ENCODE results near the gene ATG7.
"Not testable (repeated sequence)": the region's sequence is repeated elsewhere in the genome, so short reads cannot be mapped to it uniquely, and the experiment has no call there.

Gene ATG7

GRCh38 chr3:11436775-11437174 is 164.6 kb downstream of the ATG7 start:
- Histone ChIP-seq H3K4me2 (ENCODE audit: insufficient read depth, low read length, poor library complexity, severe bottlenecking) (no peak overlapping the region), H3K14ac (ENCODE audit: low read length) (no peak overlapping the region)

DNA sequence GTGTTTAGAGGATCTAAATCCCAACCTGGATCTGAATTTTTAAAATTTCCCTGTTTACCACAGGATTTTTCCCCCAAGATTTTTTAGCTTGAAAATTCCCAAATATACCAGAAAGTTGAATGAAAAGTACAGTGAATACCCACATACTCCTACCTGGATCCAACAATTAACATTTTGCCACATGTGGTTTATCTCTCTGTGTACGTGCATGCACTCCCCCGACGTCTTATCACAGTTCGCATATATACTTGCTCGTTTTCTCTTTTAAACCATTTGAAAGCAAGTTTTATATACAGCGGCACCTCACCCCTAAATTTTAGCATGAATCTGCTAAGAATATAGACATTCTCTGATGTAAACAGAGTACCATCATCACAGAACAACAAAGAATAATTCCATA is 165.3 kb downstream of the ATG7 start:
- no peak for DNase-seq (ENCODE audit: low spot score)
- no CpG with 5 or more reads among the region's 6 CpGs for WGBS, 2 donors (ENCODE audit: extremely low coverage in 2 of 2, insufficient read length in 2 of 2, insufficient replicate concordance in 1 of 2)
- no peak overlapping the region for H3K23ac ChIP-seq (ENCODE audit: low read depth, low read length, poor library complexity)
- H3K4me2 ChIP-seq (ENCODE audit: insufficient read depth, low read length, poor library complexity, severe bottlenecking) = no peak overlapping the region
- H3K9ac ChIP-seq (ENCODE audit: low read depth, low read length, poor library complexity) = no peak overlapping the region
- no peak overlapping the region for H3K18ac ChIP-seq (ENCODE audit: low read length)
- no peak overlapping the region for H2BK5ac ChIP-seq (ENCODE audit: low read length)
- H3K36me3 ChIP-seq (replicated peaks in 1 of 2; ENCODE audit: control insufficient read depth in 2 of 2, insufficient read depth in 2 of 2, low read length in 2 of 2) = no peaks in the 10 kb centered on the region
- no peaks in the 10 kb centered on the region for H3K9me3 ChIP-seq (replicated peaks in 1 of 2; ENCODE audit: control insufficient read depth in 2 of 2, insufficient read depth in 1 of 2, low read depth in 1 of 2, low read length in 2 of 2)
- H3K4me1 ChIP-seq (ENCODE audit: control insufficient read depth in 2 of 2, insufficient read depth in 1 of 2, low read depth in 1 of 2, low read length in 2 of 2) = no peaks in the 10 kb centered on the region
- H3K4me3 ChIP-seq (ENCODE audit: low read length in 2 of 2) = no peak overlapping the region
- no peak overlapping the region for H3K4ac ChIP-seq (ENCODE audit: low read length)
- H3K79me1 ChIP-seq (ENCODE audit: low read depth, low read length) = no peaks in the 10 kb centered on the region
- H3K27ac ChIP-seq (replicated peaks; ENCODE audit: low read length) = no peak overlapping the region
- no peak overlapping the region for H2AK5ac ChIP-seq (ENCODE audit: low read depth, low read length)
- H2AFZ ChIP-seq (ENCODE audit: low read length) = no peak overlapping the region
- H4K91ac ChIP-seq (ENCODE audit: low read depth, low read length, poor library complexity) = no peak overlapping the region
- H3K14ac ChIP-seq (ENCODE audit: low read length) = no peak overlapping the region
- no peak overlapping the region for H2BK15ac ChIP-seq (ENCODE audit: low read length)
- H3K27me3 ChIP-seq (ENCODE audit: control insufficient read depth in 3 of 3, insufficient read depth in 3 of 3, low read depth in 1 of 3, low read length in 3 of 3) = no peaks in the 10 kb centered on the region
- no peak overlapping the region for H4K8ac ChIP-seq (ENCODE audit: low read depth, low read length)
- no peak overlapping the region for H2BK120ac ChIP-seq (ENCODE audit: low read depth, low read length)
- no peak overlapping the region for H2BK12ac ChIP-seq (ENCODE audit: low read length)

More at GRCh38 chr3:11436775-11437174, 164.6 kb downstream of the ATG7 start:
- Histone ChIP-seq H3K27ac (replicated peaks; ENCODE audit: low read length) (no peak overlapping the region), H3K36me3 (replicated peaks in 1 of 2; ENCODE audit: control insufficient read depth in 2 of 2, insufficient read depth in 2 of 2, low read length in 2 of 2) (no peaks in the 10 kb centered on the region), H2BK5ac (ENCODE audit: low read length) (no peak overlapping the region), H3K18ac (ENCODE audit: low read length) (no peak overlapping the region), H4K8ac (ENCODE audit: low read depth, low read length) (no peak overlapping the region), H3K79me1 (ENCODE audit: low read depth, low read length) (no peaks in the 10 kb centered on the region), H2BK15ac (ENCODE audit: low read length) (no peak overlapping the region), H4K91ac (ENCODE audit: low read depth, low read length, poor library complexity) (no peak overlapping the region), H2BK12ac (ENCODE audit: low read length) (no peak overlapping the region), H2AK5ac (ENCODE audit: low read depth, low read length) (no peak overlapping the region), H3K9me3 (replicated peaks in 1 of 2; ENCODE audit: control insufficient read depth in 2 of 2, insufficient read depth in 1 of 2, low read depth in 1 of 2, low read length in 2 of 2) (no peaks in the 10 kb centered on the region), H3K9ac (ENCODE audit: low read depth, low read length, poor library complexity) (no peak overlapping the region), H3K4me3 (ENCODE audit: low read length in 2 of 2) (no peak overlapping the region), H3K23ac (ENCODE audit: low read depth, low read length, poor library complexity) (no peak overlapping the region), H3K27me3 (ENCODE audit: control insufficient read depth in 3 of 3, insufficient read depth in 3 of 3, low read depth in 1 of 3, low read length in 3 of 3) (no peaks in the 10 kb centered on the region), H2BK120ac (ENCODE audit: low read depth, low read length) (no peak overlapping the region), H3K4me1 (ENCODE audit: control insufficient read depth in 2 of 2, insufficient read depth in 1 of 2, low read depth in 1 of 2, low read length in 2 of 2) (peaks cover 0 to 2% of the 10 kb centered on the region in 2 donors), H3K4ac (ENCODE audit: low read length) (no peak overlapping the region), H2AFZ (ENCODE audit: low read length) (no peak overlapping the region)
- DNase-seq (ENCODE audit: low spot score) = no peak
- WGBS, 2 donors (ENCODE audit: extremely low coverage in 2 of 2, insufficient read length in 2 of 2, insufficient replicate concordance in 1 of 2) = no CpG with 5 or more reads among the region's 2 CpGs

GRCh38 chr3:11438646-11439045 is 166.4 kb downstream of the ATG7 start:
- Histone ChIP-seq H3K4me1 (ENCODE audit: control insufficient read depth in 2 of 2, insufficient read depth in 1 of 2, low read depth in 1 of 2, low read length in 2 of 2) (no peaks in the 10 kb centered on the region), H3K23ac (ENCODE audit: low read depth, low read length, poor library complexity) (no peak overlapping the region), H3K9ac (ENCODE audit: low read depth, low read length, poor library complexity) (no peak overlapping the region), H2BK12ac (ENCODE audit: low read length) (no peak overlapping the region), H3K4me2 (ENCODE audit: insufficient read depth, low read length, poor library complexity, severe bottlenecking) (no peak overlapping the region), H2AFZ (ENCODE audit: low read length) (no peak overlapping the region), H3K36me3 (replicated peaks in 1 of 2; ENCODE audit: control insufficient read depth in 2 of 2, insufficient read depth in 2 of 2, low read length in 2 of 2) (no peaks in the 10 kb centered on the region), H3K14ac (ENCODE audit: low read length) (no peak overlapping the region), H3K9me3 (replicated peaks in 1 of 2; ENCODE audit: control insufficient read depth in 2 of 2, insufficient read depth in 1 of 2, low read depth in 1 of 2, low read length in 2 of 2) (no peaks in the 10 kb centered on the region), H2AK5ac (ENCODE audit: low read depth, low read length) (no peak overlapping the region), H3K79me1 (ENCODE audit: low read depth, low read length) (no peaks in the 10 kb centered on the region), H3K4me3 (ENCODE audit: low read length in 2 of 2) (no peak overlapping the region), H4K91ac (ENCODE audit: low read depth, low read length, poor library complexity) (no peak overlapping the region), H4K8ac (ENCODE audit: low read depth, low read length) (no peak overlapping the region), H3K27ac (replicated peaks; ENCODE audit: low read length) (no peak overlapping the region), H2BK5ac (ENCODE audit: low read length) (no peak overlapping the region), H3K4ac (ENCODE audit: low read length) (no peak overlapping the region), H3K18ac (ENCODE audit: low read length) (no peak overlapping the region), H3K27me3 (ENCODE audit: control insufficient read depth in 3 of 3, insufficient read depth in 3 of 3, low read depth in 1 of 3, low read length in 3 of 3) (no peaks in the 10 kb centered on the region), H2BK120ac (ENCODE audit: low read depth, low read length) (no peak overlapping the region), H2BK15ac (ENCODE audit: low read length) (no peak overlapping the region)
- no CpG with 5 or more reads among the region's 2 CpGs for WGBS, 2 donors (ENCODE audit: extremely low coverage in 2 of 2, insufficient read length in 2 of 2, insufficient replicate concordance in 1 of 2)
- DNase-seq (ENCODE audit: low spot score) = no peak

DNA sequence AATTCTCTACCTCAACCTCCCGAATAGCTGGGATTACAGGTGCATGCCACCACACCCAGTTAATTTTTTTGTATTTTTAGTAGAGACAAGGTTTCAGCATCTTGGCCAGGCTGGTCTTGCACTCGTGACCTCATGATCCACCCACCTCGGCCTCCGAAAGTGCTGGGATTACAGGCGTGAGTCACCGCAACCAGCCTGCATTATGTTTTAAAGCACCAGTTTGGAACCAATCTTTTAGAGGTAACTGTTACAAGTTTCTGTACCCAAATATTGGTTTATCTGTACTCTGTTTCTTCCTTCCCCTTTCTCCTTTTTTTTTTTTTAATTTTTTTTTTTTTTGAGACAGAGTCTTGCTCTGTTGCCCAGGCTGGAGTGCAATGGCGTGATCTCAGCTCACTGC is 169.1 kb downstream of the ATG7 start:
- H3K36me3 ChIP-seq (replicated peaks in 1 of 2; ENCODE audit: control insufficient read depth in 2 of 2, insufficient read depth in 2 of 2, low read length in 2 of 2); H3K79me1 ChIP-seq (ENCODE audit: low read depth, low read length); H2BK120ac ChIP-seq (ENCODE audit: low read depth, low read length); H3K23ac ChIP-seq (ENCODE audit: low read depth, low read length, poor library complexity); H2BK15ac ChIP-seq (ENCODE audit: low read length); H4K8ac ChIP-seq (ENCODE audit: low read depth, low read length); H3K4me2 ChIP-seq (ENCODE audit: insufficient read depth, low read length, poor library complexity, severe bottlenecking); H2AK5ac ChIP-seq (ENCODE audit: low read depth, low read length); H2BK5ac ChIP-seq (ENCODE audit: low read length); H2BK12ac ChIP-seq (ENCODE audit: low read length); H3K4me1 ChIP-seq (ENCODE audit: control insufficient read depth in 2 of 2, insufficient read depth in 1 of 2, low read depth in 1 of 2, low read length in 2 of 2); H2AFZ ChIP-seq (ENCODE audit: low read length); H3K14ac ChIP-seq (ENCODE audit: low read length); H3K4ac ChIP-seq (ENCODE audit: low read length); H4K91ac ChIP-seq (ENCODE audit: low read depth, low read length, poor library complexity); DNase-seq (ENCODE audit: low spot score); H3K4me3 ChIP-seq (ENCODE audit: low read length in 2 of 2); H3K27me3 ChIP-seq (ENCODE audit: control insufficient read depth in 3 of 3, insufficient read depth in 3 of 3, low read depth in 1 of 3, low read length in 3 of 3); H3K18ac ChIP-seq (ENCODE audit: low read length); H3K27ac ChIP-seq (replicated peaks; ENCODE audit: low read length); H3K9ac ChIP-seq (ENCODE audit: low read depth, low read length, poor library complexity); H3K9me3 ChIP-seq (replicated peaks in 1 of 2; ENCODE audit: control insufficient read depth in 2 of 2, insufficient read depth in 1 of 2, low read depth in 1 of 2, low read length in 2 of 2): not testable (repeated sequence)
- no CpG with 5 or more reads among the region's 7 CpGs for WGBS, 2 donors (ENCODE audit: extremely low coverage in 2 of 2, insufficient read length in 2 of 2, insufficient replicate concordance in 1 of 2)
